K562 (cell line): ENCODE results near the gene CCM2. TPM values are rescaled to one million over a fixed set of nuclear protein-coding genes. Genes with fewer than 3 reads are reported as not detected.

Experiments
- ATF1 ChIP-seq, 2 experiments: fragments of 450-650 bp in 1 of 2; IDR thresholded peaks; 2 replicates each; pipeline ENCODE4 v1.6.1; 2016; ENCODE audit warnings: missing compliant biosample characterization in 1 of 2, missing genetic modification characterization in 1 of 2
- BHLHE40 ChIP-seq: IDR thresholded peaks from 2 replicates; pipeline ENCODE4 v1.6.1; 2011; ENCODE audit warnings: low read length, improper control_type of control experiment
- CBX3 ChIP-seq, 2 experiments: IDR thresholded peaks; 1 replicate in 1 of 2; 2 replicates in 1 of 2; pipeline ENCODE4 v1.6.1; 2012; ENCODE audit warnings: inconsistent platforms in 2 of 2, low read length in 2 of 2, borderline replicate concordance in 1 of 2, control low read depth in 1 of 2
- EZH2 ChIP-seq: IDR thresholded peaks from 2 replicates; pipeline ENCODE4 v1.6.1; 2012; ENCODE audit warnings: low read depth, mild to moderate bottlenecking, inconsistent platforms, low read length, borderline replicate concordance
- GABPA ChIP-seq: fragments of 200-800 bp; sonication (Bioruptor generic); conservative IDR thresholded peaks from 2 replicates; pipeline ENCODE4 v1.6.1; 2016; ENCODE audit warnings: low read depth, missing genetic modification characterization, missing compliant biosample characterization
- HDAC2 ChIP-seq: fragments of 450-650 bp; IDR thresholded peaks from 2 replicates; pipeline ENCODE4 v1.6.1; 2016; ENCODE audit warnings: mild to moderate bottlenecking
- KAT8 ChIP-seq: fragments of 450-650 bp; IDR thresholded peaks from 2 replicates; pipeline ENCODE4 v1.6.1; 2016; ENCODE audit warnings: low read depth, mild to moderate bottlenecking
- NFATC3 ChIP-seq: fragments of 450-650 bp; IDR thresholded peaks from 2 replicates; pipeline ENCODE4 v1.6.1; 2017; ENCODE audit warnings: mild to moderate bottlenecking
- POLR2AphosphoS2 ChIP-seq: IDR thresholded peaks from 2 replicates; pipeline ENCODE4 v1.6.1; 2012; ENCODE audit warnings: low read length, improper control_type of control experiment
- RBM22 ChIP-seq: fragments of 200-400 bp; formaldehyde crosslinking; IDR thresholded peaks from 2 replicates; pipeline ENCODE4 v1.6.1; 2018; ENCODE audit warnings: low read length, low read depth; ENCODE audit not compliant: poor library complexity, severe bottlenecking
- RHOXF2B ChIP-seq: fragments of 250-450 bp; sonication (Bioruptor Pico); conservative IDR thresholded peaks from 2 replicates; pipeline ENCODE4 v1.5.1; 2021
- SIN3B ChIP-seq: fragments of 450-650 bp; IDR thresholded peaks from 2 replicates; pipeline ENCODE4 v1.6.1; 2017; ENCODE audit warnings: low read depth, mild to moderate bottlenecking, moderate library complexity
- SMARCB1 ChIP-seq: IDR thresholded peaks from 2 replicates; pipeline ENCODE4 v1.6.1; 2011; ENCODE audit warnings: improper control_type of control experiment, low read depth; ENCODE audit not compliant: insufficient read length
- YY1 ChIP-seq, 3 experiments: IDR thresholded peaks; 2 replicates each; pipeline ENCODE4 v1.6.1; 2011; ENCODE audit warnings: low read length in 2 of 3, mild to moderate bottlenecking in 2 of 3, moderate library complexity in 2 of 3, borderline replicate concordance in 1 of 3, control low read depth in 1 of 3, low read depth in 1 of 3; ENCODE audit not compliant: insufficient read depth in 3 of 3, insufficient replicate concordance in 2 of 3, control insufficient read depth in 1 of 3, insufficient read length in 1 of 3; ENCODE audit errors: extremely low read depth in 1 of 3
- ZBTB40 ChIP-seq, 2 experiments: fragments of 450-650 bp in 1 of 2; sonication (generic) in 1 of 2; formaldehyde crosslinking in 1 of 2; IDR thresholded peaks; 2 replicates each; pipeline versions ENCODE4 v1.7.1 to v1.9.0; 2016 to 2022; ENCODE audit warnings: inconsistent platforms in 1 of 2, mild to moderate bottlenecking in 1 of 2, missing genetic modification reagents in 1 of 2
- ZNF140 ChIP-seq: fragments of 250-450 bp; sonication (Bioruptor Pico); IDR thresholded peaks from 2 replicates; pipeline ENCODE4 v1.8.0; 2021; ENCODE audit warnings: moderate library complexity, mild to moderate bottlenecking, inconsistent platforms
- ZNF165 ChIP-seq: fragments of 250-450 bp; sonication (Bioruptor Pico); IDR thresholded peaks from 2 replicates; pipeline ENCODE4 v1.4.0; 2020; ENCODE audit warnings: borderline replicate concordance
- ZNF436 ChIP-seq: fragments of 250-450, 450-650 bp; sonication (Bioruptor Pico); formaldehyde crosslinking; IDR thresholded peaks from 2 replicates; pipeline ENCODE4 v1.7.0; 2020; ENCODE audit warnings: mild to moderate bottlenecking
- ZZZ3 ChIP-seq: fragments of 450-650 bp; IDR thresholded peaks from 2 replicates; pipeline ENCODE4 v1.6.1; 2016; ENCODE audit warnings: antibody characterized with exemption, mild to moderate bottlenecking, moderate library complexity
- polyA plus RNA-seq, 8 experiments: library from polyadenylated mRNA; depleted of rRNA in 4 of 8; stranded (reverse) in 5 of 8; unstranded in 3 of 8; fragments of >200 nt; fragmentation: Nextera tagmentation in 2 of 8; fragmentation: Illumina TruSeq in 1 of 8; extraction: Ambion mirVana in 2 of 8; extraction: Trizol in 1 of 8; gene quantifications; 2 replicates each; pipeline versions ENCODE4 v1.2.1 to v1.2.3, GENCODE V29; 2011 to 2014; ENCODE audit warnings: inconsistent platforms in 1 of 8, missing spikeins in 1 of 8
- total RNA-seq, 7 experiments: library from RNA; depleted of rRNA in 6 of 7; stranded (reverse); fragments of >200 nt in 6 of 7; fragmentation: Illumina TruSeq in 2 of 7; extraction: Trizol in 2 of 7; gene quantifications; 2 replicates each; pipeline versions ENCODE4 v1.2.1 to v1.2.3, GENCODE V29; 2011 to 2021; ENCODE audit warnings: low replicate concordance in 1 of 7

The CCM2 gene
- total and polyA plus RNA-seq, 9 of the 15 experiments (the other 6 are each of a cell fraction or from before 2014, with no cell fraction given) = 0.41 to 38.6 (median 25.9) TPM

- TF ChIP-seq BHLHE40 = no peak
- no peak for TF ChIP-seq EZH2
- no peak for TF ChIP-seq ZZZ3
- TF ChIP-seq KAT8 = no peak
- TF ChIP-seq ZBTB40 (IDR thresholded peaks at IDR 0.05) = peak; percentile 53
- TF ChIP-seq ZBTB40 (CRISPR knock-in tag; IDR thresholded peaks at IDR 0.05) = no peak
- TF ChIP-seq SMARCB1 = no peak
- TF ChIP-seq HDAC2 = peak; percentile 15; the same call in 1 of the 2 replicates
- TF ChIP-seq ZNF140 (CRISPR knock-in tag) = no peak
- no peak for TF ChIP-seq SIN3B
- TF ChIP-seq NFATC3 = no peak
- no peak; the same call in 1 of the 2 replicates for TF ChIP-seq POLR2AphosphoS2
- no peak for TF ChIP-seq ZNF165 (CRISPR knock-in tag)
- TF ChIP-seq RBM22 = no peak
- TF ChIP-seq YY1 (IDR thresholded peaks at IDR 0.05; ENCODE audit: borderline replicate concordance in 1 of 3, control insufficient read depth in 1 of 3, extremely low read depth in 1 of 3, insufficient read depth in 3 of 3, insufficient read length in 1 of 3, insufficient replicate concordance in 2 of 3, low read depth in 1 of 3, low read length in 2 of 3) = peak; percentile 62 to 94 (median 91)
- no peak for TF ChIP-seq RHOXF2B
- no peak for TF ChIP-seq ZNF436 (CRISPR knock-in tag)
- 0 out of 3 replicates have a peak, but pooled peaks of 1 of the 2 experiments have one; percentile 11 for TF ChIP-seq CBX3 (IDR thresholded peaks at IDR 0.05; ENCODE audit: borderline replicate concordance in 1 of 2, low read length in 2 of 2)
- TF ChIP-seq ATF1 (CRISPR knock-in tag; IDR thresholded peaks at IDR 0.05) = no peak
- no peak for TF ChIP-seq ATF1 (tag; IDR thresholded peaks at IDR 0.05)
- TF ChIP-seq GABPA (tag) = peak; percentile 83
These were observed 532 bp upstream of the CCM2 start (continued) for GRCh38 chr7:44999245-45000092.
